Fibroblast of lung (primary cell): ENCODE results near the gene GPAT2. TPM values are rescaled to one million over a fixed set of nuclear protein-coding genes. Genes with fewer than 3 reads are reported as not detected.

Source experiments
- DNase-seq, 2 donors: peaks; one replicate each; pipeline versions ENCODE4 v3.0.0 to v3.0.0-alpha.2; 2010; ENCODE audit warnings: low read depth in 2 of 2
- H2AFZ ChIP-seq: 2 replicates; pipeline ENCODE4 v1.5.1; 2012; ENCODE audit warnings: low read length, control low read depth, inconsistent platforms
- H3K27ac ChIP-seq: 2 replicates; pipeline ENCODE4 v1.5.1; 2011; ENCODE audit warnings: low read length, control low read depth; ENCODE audit not compliant: insufficient read depth
- H3K27me3 ChIP-seq: 2 replicates; pipeline ENCODE4 v1.5.1; 2011; ENCODE audit warnings: mild to moderate bottlenecking, low read length; ENCODE audit not compliant: control insufficient read depth, insufficient read depth
- H3K36me3 ChIP-seq: 2 replicates; pipeline ENCODE4 v1.5.1; 2011; ENCODE audit warnings: low read length; ENCODE audit not compliant: control insufficient read depth, insufficient read depth
- H3K4me1 ChIP-seq: 2 replicates; pipeline ENCODE4 v1.5.1; 2011; ENCODE audit warnings: low read length; ENCODE audit not compliant: control insufficient read depth, insufficient read depth; ENCODE audit errors: extremely low read depth
- H3K4me2 ChIP-seq: 2 replicates; pipeline ENCODE4 v1.5.1; 2011; ENCODE audit warnings: low read length, control low read depth; ENCODE audit not compliant: insufficient read depth; ENCODE audit errors: extremely low read depth
- H3K4me3 ChIP-seq, 4 experiments: fragments of 200-600 bp in 1 of 4; sonication (generic) in 1 of 4; replicated peaks in 1 of 4; 2 replicates each; pipeline ENCODE4 v1.5.1; 2011 to 2016; ENCODE audit warnings: low read length in 4 of 4, low read depth in 3 of 4, mild to moderate bottlenecking in 3 of 4, control low read depth in 2 of 4, inconsistent platforms in 1 of 4, mixed read lengths in 1 of 4; ENCODE audit not compliant: insufficient read depth in 1 of 4; ENCODE audit errors: control extremely low read depth in 1 of 4
- H3K79me2 ChIP-seq: 2 replicates; pipeline ENCODE4 v1.5.1; 2012; ENCODE audit warnings: mild to moderate bottlenecking, low read length, inconsistent platforms; ENCODE audit not compliant: control insufficient read depth, insufficient read depth
- H3K9ac ChIP-seq: 2 replicates; pipeline ENCODE4 v1.5.1; 2011; ENCODE audit warnings: mild to moderate bottlenecking, low read length, control low read depth; ENCODE audit not compliant: insufficient read depth
- H3K9me3 ChIP-seq: 2 replicates; pipeline ENCODE4 v1.5.1; 2012; ENCODE audit warnings: low read depth, low read length; ENCODE audit not compliant: control insufficient read depth, insufficient read depth
- H4K20me1 ChIP-seq: 2 replicates; pipeline ENCODE4 v1.5.1; 2011; ENCODE audit warnings: low read length; ENCODE audit not compliant: control insufficient read depth, insufficient read depth; ENCODE audit errors: extremely low read depth
- CTCF ChIP-seq, 2 donors: IDR thresholded peaks in 1 of 2; conservative IDR thresholded peaks in 1 of 2; 1 replicate in 1 of 2; 2 replicates in 1 of 2; pipeline ENCODE4 v1.5.1; 2011 to 2012; ENCODE audit warnings: low read length in 2 of 2, control low read depth in 1 of 2, inconsistent platforms in 1 of 2, low read depth in 1 of 2, mild to moderate bottlenecking in 1 of 2
- EZH2 ChIP-seq: IDR thresholded peaks from 2 replicates; pipeline ENCODE4 v1.5.1; 2012; ENCODE audit warnings: low read length, control low read depth, mild to moderate bottlenecking; ENCODE audit errors: missing control alignments
- polyA plus RNA-seq, 2 donors: library from polyadenylated mRNA; depleted of rRNA in 1 of 2; stranded (reverse) in 1 of 2; unstranded in 1 of 2; fragments of >200 nt; gene quantifications; 2 replicates each; pipeline ENCODE4 v1.2.1, GENCODE V29; 2011 to 2012; ENCODE audit warnings: missing spikeins in 1 of 2
- total RNA-seq: library from RNA; depleted of rRNA; stranded (reverse); fragments of >200 nt; gene quantifications from 2 replicates; pipeline ENCODE4 v1.2.1, GENCODE V29; 2014

The GPAT2 gene
- total and polyA plus RNA-seq, 2 donors (not counting 1 experiment from before 2014, with no cell fraction given) = 1.1 to 2.8 TPM

GRCh38 chr2:96082211-96083063 is 47.7 kb upstream of the GPAT2 start:
- Histone ChIP-seq H3K9ac (no peak overlapping the region), H3K27me3 (no peaks in the 10 kb centered on the region), H3K9me3 (no peaks in the 10 kb centered on the region), H3K4me1 (no peaks in the 10 kb centered on the region), H2AFZ (no peak overlapping the region), H3K4me3 (no peak overlapping the region), H3K36me3 (no peaks in the 10 kb centered on the region), H3K79me2 (no peaks in the 10 kb centered on the region), H3K27ac (no peak overlapping the region), H4K20me1 (no peaks in the 10 kb centered on the region), H3K4me2 (no peak overlapping the region)
- TF ChIP-seq CTCF (conservative IDR thresholded peaks at IDR 0.05 in 1 of 2, IDR thresholded peaks at IDR 0.05 in 1 of 2; ENCODE audit: low read depth in 1 of 2, low read length in 2 of 2) (no peak), EZH2 (no peak)
- no peak for DNase-seq

- H3K27me3 ChIP-seq = no peaks in the 10 kb centered on the region
- no peak for DNase-seq
- H3K79me2 ChIP-seq = no peaks in the 10 kb centered on the region
- H3K36me3 ChIP-seq = no peaks in the 10 kb centered on the region
- no peak overlapping the region for H3K4me3 ChIP-seq
- TF ChIP-seq CTCF (conservative IDR thresholded peaks at IDR 0.05 in 1 of 2, IDR thresholded peaks at IDR 0.05 in 1 of 2; ENCODE audit: low read depth in 1 of 2, low read length in 2 of 2) (no peak), EZH2 (no peak)
- H3K27ac ChIP-seq = no peak overlapping the region
- no peak overlapping the region for H3K9ac ChIP-seq
- no peaks in the 10 kb centered on the region for H3K9me3 ChIP-seq
- no peaks in the 10 kb centered on the region for H4K20me1 ChIP-seq
- H2AFZ ChIP-seq = no peak overlapping the region
- no peaks in the 10 kb centered on the region for H3K4me1 ChIP-seq
- H3K4me2 ChIP-seq = no peak overlapping the region
Observed at GRCh38 chr2:96081042-96081441, 46.3 kb upstream of the GPAT2 start.

GRCh38 chr2:96075199-96075771 is 40.6 kb upstream of the GPAT2 start:
- H2AFZ ChIP-seq = no peak overlapping the region
- no peaks in the 10 kb centered on the region for H3K9me3 ChIP-seq
- peak in 1 of 2 donors; percentile 26 for DNase-seq
- H3K4me2 ChIP-seq = no peak overlapping the region
- peaks cover 12% of the 10 kb centered on the region for H3K27me3 ChIP-seq
- TF ChIP-seq EZH2 (no peak), CTCF (conservative IDR thresholded peaks at IDR 0.05 in 1 of 2, IDR thresholded peaks at IDR 0.05 in 1 of 2; ENCODE audit: low read depth in 1 of 2, low read length in 2 of 2) (no peak)
- H3K79me2 ChIP-seq = no peaks in the 10 kb centered on the region
- no peak overlapping the region for H3K9ac ChIP-seq
- H3K4me1 ChIP-seq = no peaks in the 10 kb centered on the region
- H3K4me3 ChIP-seq = no peak overlapping the region
- H3K27ac ChIP-seq = no peak overlapping the region
- no peaks in the 10 kb centered on the region for H4K20me1 ChIP-seq
- no peaks in the 10 kb centered on the region for H3K36me3 ChIP-seq
